PFSK-1 (cell line): ENCODE data around the gene PRAMEF1.

ENCODE experiments used
- POLR2AphosphoS5 ChIP-seq: IDR thresholded peaks from 2 replicates; pipeline ENCODE4 v1.6.1; 2012; ENCODE audit warnings: low read depth, mild to moderate bottlenecking, control low read depth, low read length, moderate library complexity
- SIN3A ChIP-seq: IDR thresholded peaks from 2 replicates; pipeline ENCODE4 v1.6.1; 2012; ENCODE audit warnings: mild to moderate bottlenecking, low read length, moderate library complexity, borderline replicate concordance; ENCODE audit not compliant: insufficient read depth
- TAF1 ChIP-seq: IDR thresholded peaks from 2 replicates; pipeline ENCODE4 v1.6.1; 2012; ENCODE audit warnings: low read length, control low read depth, borderline replicate concordance; ENCODE audit not compliant: insufficient read depth
- TF ChIP-seq, protein P1 (sequence below), 2 experiments: IDR thresholded peaks; 2 replicates each; pipeline versions ENCODE4 v1.6.1 to v1.8.0; 2011 to 2012; ENCODE audit warnings: low read depth in 2 of 2, low read length in 2 of 2, control low read depth in 1 of 2, inconsistent platforms in 1 of 2, mild to moderate bottlenecking in 1 of 2, moderate library complexity in 1 of 2; ENCODE audit not compliant: insufficient read depth in 1 of 2

DNA sequence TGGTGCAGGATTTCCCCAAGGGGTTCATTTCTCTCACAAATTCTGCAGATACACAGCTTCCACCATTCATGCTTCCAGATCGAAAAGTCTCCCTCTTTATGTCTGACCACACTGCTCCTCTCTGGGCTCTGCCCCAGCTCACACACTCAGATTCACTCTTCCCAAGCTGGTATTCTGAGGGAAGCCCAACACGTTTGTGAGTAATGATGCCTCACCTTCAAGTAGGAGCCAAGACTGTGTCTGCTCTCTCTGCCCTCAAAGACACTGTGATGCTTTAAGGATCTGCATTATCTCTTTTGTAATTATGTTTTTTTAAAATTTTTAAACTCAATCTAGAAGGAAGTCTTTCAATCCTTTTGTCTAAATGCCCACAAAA, 20.2 kb downstream of the PRAMEF1 start:
- no peak for TF ChIP-seq TAF1
- TF ChIP-seq, protein P1, sequence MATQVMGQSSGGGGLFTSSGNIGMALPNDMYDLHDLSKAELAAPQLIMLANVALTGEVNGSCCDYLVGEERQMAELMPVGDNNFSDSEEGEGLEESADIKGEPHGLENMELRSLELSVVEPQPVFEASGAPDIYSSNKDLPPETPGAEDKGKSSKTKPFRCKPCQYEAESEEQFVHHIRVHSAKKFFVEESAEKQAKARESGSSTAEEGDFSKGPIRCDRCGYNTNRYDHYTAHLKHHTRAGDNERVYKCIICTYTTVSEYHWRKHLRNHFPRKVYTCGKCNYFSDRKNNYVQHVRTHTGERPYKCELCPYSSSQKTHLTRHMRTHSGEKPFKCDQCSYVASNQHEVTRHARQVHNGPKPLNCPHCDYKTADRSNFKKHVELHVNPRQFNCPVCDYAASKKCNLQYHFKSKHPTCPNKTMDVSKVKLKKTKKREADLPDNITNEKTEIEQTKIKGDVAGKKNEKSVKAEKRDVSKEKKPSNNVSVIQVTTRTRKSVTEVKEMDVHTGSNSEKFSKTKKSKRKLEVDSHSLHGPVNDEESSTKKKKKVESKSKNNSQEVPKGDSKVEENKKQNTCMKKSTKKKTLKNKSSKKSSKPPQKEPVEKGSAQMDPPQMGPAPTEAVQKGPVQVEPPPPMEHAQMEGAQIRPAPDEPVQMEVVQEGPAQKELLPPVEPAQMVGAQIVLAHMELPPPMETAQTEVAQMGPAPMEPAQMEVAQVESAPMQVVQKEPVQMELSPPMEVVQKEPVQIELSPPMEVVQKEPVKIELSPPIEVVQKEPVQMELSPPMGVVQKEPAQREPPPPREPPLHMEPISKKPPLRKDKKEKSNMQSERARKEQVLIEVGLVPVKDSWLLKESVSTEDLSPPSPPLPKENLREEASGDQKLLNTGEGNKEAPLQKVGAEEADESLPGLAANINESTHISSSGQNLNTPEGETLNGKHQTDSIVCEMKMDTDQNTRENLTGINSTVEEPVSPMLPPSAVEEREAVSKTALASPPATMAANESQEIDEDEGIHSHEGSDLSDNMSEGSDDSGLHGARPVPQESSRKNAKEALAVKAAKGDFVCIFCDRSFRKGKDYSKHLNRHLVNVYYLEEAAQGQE (IDR thresholded peaks at IDR 0.05; ENCODE audit: insufficient read depth in 1 of 2, low read depth in 2 of 2, low read length in 2 of 2), result no peak
- TF ChIP-seq SIN3A, result no peak
- no peak for TF ChIP-seq POLR2AphosphoS5
